OCI-LY3 (cell line): ENCODE results near the gene CAMKMT.

Experiments
- CTCF ChIP-seq: fragments of 200-600, 300-600 bp; sonication (generic); IDR thresholded peaks from 2 replicates; pipeline ENCODE4 v1.5.1; 2014; ENCODE audit warnings: antibody characterized with exemption, low read length, low read depth
- EZH2phosphoT487 ChIP-seq: fragments of 200-600 bp; shearing (Covaris generic); IDR thresholded peaks from 2 replicates; pipeline ENCODE4 v1.6.1; 2018; ENCODE audit warnings: antibody characterized with exemption, mixed run types, low read depth

DNA sequence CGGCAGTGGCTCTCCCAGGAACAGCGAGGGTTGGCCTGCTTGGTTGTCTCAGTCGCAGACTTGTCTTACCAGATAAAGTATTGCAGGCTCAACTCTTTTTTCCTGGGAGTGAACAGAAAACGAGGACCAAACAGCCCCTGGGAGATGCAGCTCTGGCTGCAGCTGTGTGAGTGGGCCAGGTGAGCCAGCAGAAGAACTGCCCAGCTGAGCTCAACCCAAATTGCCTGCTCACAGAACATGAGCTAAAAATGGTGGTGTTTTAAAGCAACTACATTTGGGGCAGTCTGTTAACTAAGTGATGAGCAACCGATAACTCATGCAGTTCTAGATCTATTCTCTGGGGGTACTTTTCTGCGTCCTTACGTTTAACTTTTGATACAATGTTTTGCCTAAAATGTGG lies 418.7 kb downstream of the CAMKMT start:
- TF ChIP-seq CTCF: no peak
- TF ChIP-seq EZH2phosphoT487: no peak
